NCI-H2196 treated with DMSO at 0.1 percent for 48 hours (cell line): Measurements from ENCODE around the gene TNFAIP6.
"Not testable (repeated sequence)": the region's sequence is repeated elsewhere in the genome, so short reads cannot be mapped to it uniquely, and the experiment has no call there.

Source experiments
- DNase-seq: peaks from one replicate; lab custom pipeline; 2025; ENCODE audit not compliant: unreplicated experiment; lab: John Stamatoyannopoulos, UW

The TNFAIP6 gene

DNA sequence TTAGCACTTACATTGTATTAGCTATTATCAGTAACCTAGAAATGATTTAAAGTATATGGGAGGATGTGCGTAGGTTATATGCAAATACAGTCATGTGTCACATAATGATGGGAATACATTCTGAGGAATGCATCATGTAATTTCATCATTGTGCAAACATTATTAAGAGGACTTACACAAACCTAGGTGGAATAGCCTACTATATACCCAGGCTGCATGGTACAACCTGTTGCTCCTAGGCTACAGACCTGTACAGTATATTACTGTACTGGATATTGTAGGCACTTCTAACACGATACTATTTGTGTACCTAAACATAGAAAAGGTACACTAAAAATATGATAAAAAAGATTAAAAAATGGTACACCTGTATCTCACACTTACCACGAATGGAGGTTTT, 60.3 kb downstream of the TNFAIP6 start:
- DNase-seq: no peak

DNA sequence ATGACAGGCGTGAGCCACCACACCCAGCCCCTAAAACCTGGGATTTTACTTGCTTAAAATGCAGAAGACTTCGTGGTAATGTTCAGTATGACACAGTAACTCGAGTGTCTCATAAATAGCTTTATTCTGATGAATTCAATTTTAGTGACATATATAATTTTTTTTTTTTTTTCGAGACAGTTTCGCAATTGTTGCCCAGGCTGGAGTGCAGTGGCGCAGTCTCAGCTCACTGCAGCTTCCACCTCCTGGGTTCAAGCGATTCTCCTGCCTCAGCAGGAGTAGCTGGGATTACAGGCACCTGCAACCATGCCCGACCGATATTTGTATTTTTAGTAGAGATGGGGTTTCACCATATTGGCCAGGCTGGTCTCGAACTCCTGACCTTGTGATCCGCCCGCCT, 64.3 kb downstream of the TNFAIP6 start:
- DNase-seq: not testable (repeated sequence)

DNA sequence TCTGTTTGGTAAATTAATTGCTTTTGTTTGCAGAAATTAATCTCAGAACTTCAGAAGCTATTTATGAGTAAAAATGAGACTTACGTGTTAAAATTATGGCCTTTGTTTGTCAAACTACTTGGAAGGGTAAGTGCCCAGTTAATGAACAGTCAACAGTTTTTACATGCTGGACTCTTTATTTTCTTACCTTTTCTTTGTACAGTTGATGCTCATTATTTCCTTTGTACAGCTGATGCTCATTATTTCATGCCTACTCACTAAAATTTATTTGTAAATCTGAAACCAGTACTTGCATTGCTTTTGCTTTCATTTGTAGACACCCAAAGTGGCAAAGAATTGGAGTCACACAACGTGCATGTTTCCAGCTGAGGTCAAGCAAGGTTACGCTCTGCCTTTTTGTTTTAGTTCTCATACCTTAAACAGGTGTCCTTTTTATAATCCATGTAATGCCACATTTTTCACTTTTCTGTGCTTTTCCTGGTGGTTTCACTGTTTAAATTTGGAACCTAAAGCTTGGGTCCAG, 65.6 kb downstream of the TNFAIP6 start:
- DNase-seq: no peak

DNA sequence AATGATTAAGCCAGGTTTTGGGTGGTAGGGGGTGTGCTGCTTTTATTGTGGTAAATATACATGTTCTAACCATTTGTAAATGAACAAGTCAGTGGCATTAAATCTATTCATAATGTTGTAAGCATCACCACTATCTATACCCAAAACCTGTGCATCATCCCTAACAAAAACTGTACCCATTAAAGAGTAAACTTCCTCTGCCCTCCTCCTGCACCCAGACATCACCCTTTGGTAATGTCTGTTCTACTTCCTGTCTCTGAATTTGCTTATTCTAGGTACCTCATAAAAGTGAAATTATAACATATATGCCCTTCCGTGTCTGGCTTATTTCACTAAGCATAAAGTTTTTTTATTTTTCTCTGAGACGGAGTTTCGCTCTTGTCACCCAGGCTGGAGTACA, 66.4 kb downstream of the TNFAIP6 start:
- DNase-seq: no peak
